GM19463 (cell line): ENCODE measurements around the gene AIFM2.

Experiments used
- ATAC-seq: cut with Tn5 transposase; IDR thresholded peaks from one replicate; pipeline ENCODE4 v1.9.1; 2021; ENCODE audit warnings: mild to moderate bottlenecking, moderate library complexity; ENCODE audit not compliant: unreplicated experiment

Gene AIFM2

DNA sequence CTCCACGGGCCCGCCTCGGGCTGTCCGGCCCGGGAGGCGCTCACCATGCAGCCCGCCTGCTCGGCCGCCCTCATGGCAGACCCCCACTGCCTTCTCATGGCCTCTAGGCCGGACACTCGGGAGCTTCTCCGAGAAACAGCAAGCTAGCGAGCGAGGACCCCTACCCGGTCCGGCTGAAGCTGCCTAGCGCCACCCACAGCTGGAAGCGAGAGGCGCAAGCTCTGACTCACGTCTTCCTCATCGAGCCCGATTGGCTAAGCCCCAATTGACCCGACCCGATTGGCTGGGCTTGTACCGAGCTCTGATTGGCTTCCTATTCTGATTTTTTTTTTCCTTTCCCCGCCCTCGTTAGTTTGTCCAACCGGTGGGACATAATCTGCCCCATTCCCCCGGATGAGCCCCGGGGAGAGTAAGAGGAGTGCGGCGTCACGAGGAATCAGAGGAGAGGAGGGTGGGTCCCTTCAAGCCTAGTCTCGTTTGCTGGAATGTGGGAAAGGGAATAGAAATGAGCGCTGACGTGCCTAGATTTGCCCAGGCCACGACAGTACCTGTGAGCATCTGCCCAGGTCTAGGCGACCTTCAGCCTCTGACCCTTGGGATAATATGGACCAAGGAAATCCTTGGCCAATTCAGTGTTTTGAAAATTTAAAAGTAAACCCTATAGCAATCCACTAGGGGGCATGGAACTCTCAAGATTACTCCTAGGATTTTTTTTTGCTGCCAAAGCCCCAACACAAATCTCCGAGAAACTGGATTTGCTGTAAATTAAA, 14.0 kb upstream of the AIFM2 start, which contains the start of gene TYSND1:
TSS of gene TYSND1 (minus strand) at position 212 of the 770 bp plus-strand sequence. CDS start at position 98, 114 bp downstream.
- peak; percentile 87 for ATAC-seq

- ATAC-seq, result peak; percentile 51
Observed at GRCh38 chr10:70145666-70146488, 13.3 kb upstream of the AIFM2 start.

- ATAC-seq, result peak; percentile 2
Observed at GRCh38 chr10:70145166-70145665, 12.6 kb upstream of the AIFM2 start.

DNA sequence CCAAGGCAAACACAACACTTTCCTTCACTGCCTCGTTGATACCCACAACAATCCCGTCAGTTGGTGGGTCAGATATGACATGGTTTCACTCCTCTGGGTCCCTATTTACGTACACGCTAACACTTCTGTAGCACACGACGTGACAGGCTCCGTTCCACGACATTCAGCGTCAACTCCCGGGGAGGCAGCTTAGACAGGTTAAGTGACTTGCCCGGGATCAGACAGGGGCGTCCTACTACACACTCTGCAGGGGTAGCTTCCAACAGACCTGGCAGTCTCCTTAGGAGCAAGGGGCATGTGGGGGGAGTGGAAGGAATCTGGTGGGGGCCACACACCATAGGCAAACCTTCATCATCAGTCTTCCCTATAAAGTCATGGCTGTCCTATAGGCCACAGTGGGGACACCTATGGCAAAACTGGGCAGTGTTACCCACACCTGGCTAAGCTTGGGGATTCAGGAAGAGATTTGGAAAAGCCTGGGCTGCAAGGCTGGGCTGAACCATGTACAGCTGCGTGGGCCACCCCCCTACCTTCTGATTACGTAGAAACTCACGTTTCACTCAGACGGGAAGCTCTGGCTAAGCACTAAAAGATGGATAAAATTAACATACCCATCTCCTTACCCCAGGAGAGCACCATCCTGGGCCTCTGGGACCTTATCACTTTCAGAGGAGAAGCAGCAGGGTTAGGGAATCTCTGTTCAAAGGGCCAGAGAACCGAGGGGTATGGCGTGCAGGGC, 11.9 kb upstream of the AIFM2 start:
- no peak for ATAC-seq

- ATAC-seq, result no peak
Observed at GRCh38 chr10:70142555-70142954, 9.9 kb upstream of the AIFM2 start.

DNA sequence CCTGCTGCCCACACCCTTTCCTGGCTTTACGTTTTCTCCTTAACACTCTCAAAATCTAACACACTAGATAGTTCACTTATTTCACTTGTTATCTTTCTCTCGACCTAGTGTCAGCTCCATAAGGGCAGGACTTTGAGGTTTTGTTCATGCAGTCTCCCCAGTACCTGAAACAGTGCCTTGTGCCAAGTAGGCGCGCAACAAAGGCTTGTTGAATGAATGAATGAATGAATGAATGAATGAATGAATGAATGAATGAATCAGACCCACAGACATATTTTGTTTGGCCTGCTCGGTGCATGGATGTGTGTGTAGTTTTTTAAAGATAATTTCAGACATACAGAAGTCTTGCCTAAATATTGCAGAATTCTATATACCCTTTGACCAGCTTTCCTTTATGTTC, 7.7 kb upstream of the AIFM2 start:
- ATAC-seq, result no peak

- ATAC-seq, result no peak
Observed at GRCh38 chr10:70139997-70140250, 7.3 kb upstream of the AIFM2 start.

GRCh38 chr10:70139151-70139996, 6.7 kb upstream of the AIFM2 start:
- no peak for ATAC-seq

DNA sequence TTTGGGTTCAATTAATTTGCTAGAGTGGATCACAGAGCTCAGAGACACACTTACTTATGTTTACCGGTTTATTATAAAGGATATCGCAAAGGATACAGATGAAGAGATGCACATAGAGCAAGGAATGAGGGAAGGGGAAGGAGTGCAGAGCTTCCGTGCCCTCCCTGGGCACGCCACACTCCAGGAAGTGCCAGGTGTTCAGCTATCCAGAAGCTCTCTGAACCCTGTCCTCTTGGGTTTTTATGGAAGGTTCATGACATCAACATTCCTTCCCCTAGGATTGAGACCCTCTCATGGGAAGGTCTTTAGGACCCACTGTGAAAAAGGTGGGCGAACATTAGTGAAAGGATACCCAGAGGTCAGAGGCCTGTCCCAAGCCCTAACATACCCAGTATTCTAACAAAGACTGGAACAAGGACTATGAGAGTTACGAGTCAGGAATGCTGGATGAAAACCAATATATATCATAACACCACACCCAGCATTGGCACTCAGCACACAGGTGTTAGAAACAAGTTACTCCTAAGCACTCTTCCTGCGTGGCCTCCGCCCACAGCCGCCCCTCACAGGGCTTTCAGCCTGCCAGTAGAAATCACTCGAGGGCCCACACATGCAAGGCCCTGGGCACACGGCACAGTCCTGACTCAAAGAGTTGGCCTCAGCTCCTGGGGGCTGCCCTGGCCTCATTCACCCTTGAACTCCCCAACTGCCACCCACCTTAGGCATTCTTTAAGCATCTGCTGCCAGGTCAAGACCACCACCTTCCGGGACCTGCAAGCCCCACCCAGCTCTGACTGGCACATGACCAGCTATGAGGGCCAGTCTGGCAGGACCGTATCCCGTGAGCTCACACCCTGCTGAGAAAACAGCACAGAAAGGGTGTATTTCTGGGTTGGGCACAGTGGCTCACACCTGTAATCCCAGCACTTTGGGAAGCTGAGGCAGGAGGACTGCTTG, 5.6 kb upstream of the AIFM2 start:
- ATAC-seq, result no peak

GRCh38 chr10:70137135-70137534, 4.5 kb upstream of the AIFM2 start:
- no peak for ATAC-seq

GRCh38 chr10:70135684-70136083, 3.1 kb upstream of the AIFM2 start:
- no peak for ATAC-seq

DNA sequence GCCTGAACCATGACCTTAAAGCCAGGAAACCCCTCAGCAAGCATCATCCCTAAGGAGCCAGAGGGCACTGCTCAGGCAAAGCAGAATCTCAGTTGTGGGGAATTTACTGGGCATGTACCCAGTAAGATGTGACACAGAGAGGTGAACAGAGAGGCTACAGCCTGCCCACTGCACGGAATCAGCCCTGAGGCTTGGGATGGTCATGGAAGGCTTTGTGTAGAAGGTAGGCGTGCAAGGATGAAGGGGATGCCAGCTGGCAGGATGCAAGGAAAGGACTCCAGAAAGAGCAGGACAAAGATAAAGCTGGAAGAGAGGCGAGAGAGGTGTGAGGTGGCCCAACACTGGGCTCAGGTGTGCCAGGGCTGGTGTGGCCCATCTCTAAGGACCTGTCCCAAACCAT, 2.4 kb upstream of the AIFM2 start:
- no peak for ATAC-seq

DNA sequence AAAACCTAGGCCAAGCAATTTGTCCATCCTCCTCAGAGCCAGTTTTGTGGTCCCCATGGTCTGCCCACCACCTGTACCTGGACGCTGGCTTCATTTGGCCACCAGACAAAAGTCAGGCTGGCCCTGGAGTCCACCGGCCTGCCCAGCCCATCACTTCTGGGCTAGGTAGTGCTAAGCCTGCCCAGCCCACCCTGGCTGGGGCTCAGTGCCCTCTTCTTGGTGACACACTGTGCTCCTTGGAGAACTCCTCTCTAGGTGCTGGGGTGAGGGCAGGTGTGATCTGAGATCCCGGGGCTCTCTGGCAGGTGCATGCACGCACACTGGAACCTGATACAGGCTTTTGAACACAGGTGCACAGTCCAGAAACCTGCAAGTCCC, 1.1 kb downstream of the AIFM2 start:
- ATAC-seq, result no peak

DNA sequence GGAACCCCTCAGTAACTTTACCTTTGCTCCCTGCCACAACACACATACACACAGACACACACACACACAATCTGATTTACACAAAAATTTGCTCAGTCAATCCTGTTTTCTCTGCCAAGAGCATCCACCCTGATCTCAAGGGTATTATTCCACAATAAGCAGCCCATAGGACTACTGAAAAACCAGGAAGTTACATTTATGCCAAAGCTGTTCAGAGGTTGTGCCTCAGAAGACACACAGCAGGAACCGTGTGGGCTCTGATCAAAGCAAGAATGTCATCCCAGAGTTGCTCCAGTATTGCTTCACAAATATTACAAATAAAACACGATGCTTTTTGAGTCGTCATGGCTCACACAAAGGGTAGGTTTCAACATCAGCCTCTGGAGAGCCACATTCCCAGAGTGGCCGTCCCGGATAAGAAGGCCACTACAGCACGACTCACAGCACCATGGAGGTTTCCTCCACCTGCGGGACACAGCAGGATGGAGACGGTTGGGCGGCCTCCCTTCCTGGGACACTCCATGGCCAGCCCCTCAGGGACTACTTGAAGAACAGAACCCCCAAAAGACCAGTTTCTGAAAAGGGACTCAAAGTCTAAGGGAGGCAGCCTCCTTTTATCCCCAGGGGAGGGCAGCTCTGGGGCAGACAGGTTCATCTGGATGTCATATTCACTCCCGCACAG, 1.6 kb downstream of the AIFM2 start:
- no peak for ATAC-seq

GRCh38 chr10:70126700-70127395, 5.8 kb downstream of the AIFM2 start:
- ATAC-seq, result no peak

DNA sequence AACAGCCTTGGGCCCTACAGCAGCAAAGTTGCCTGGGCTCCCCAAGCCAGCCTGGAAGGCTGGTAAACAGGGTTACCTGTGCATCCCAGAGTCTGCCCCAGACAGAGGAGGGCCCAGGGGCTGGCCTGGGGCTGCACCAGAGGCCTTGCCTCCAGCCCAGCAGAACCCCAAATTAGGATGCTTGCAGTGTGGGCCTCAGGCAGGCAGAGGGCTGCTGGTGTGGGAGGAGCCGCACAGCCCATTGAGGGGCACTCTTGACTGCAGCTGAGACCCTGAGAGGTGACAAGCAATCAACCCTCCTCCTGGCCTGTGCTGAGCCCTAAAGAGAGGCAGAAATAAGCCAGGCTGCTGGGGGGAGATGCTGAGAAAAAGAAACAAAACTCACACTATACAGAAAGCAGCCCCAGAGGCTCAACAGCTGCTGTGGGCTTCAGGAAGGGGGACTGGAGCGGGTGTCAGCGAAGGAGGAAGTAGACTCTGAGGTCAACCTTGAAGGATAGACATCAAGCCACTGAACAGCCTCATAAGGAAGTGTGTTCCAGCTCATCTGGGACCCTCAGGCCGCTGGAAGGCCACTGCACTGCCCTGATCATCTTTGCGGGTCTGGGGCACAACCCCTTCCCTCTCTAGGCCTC, 6.6 kb downstream of the AIFM2 start:
- no peak for ATAC-seq

DNA sequence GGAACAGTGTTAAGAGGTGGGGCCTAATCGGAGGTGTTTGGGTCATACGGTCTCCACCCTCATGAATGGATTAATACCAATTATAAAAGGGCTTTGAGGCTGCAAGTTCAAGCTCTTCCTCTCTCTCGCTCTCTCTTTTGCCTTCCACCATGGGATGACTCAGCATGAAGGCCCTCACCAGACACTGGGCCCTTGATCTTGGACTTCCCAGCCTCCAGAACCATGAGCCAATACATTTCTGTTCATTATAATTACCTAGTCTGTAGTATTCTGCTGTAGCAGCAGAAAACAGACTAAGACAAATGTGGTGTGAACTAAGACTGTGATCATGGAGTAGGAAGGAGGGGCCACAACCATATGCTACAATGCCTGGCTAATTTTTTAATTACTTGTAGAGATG, 7.7 kb downstream of the AIFM2 start:
- ATAC-seq, result no peak

DNA sequence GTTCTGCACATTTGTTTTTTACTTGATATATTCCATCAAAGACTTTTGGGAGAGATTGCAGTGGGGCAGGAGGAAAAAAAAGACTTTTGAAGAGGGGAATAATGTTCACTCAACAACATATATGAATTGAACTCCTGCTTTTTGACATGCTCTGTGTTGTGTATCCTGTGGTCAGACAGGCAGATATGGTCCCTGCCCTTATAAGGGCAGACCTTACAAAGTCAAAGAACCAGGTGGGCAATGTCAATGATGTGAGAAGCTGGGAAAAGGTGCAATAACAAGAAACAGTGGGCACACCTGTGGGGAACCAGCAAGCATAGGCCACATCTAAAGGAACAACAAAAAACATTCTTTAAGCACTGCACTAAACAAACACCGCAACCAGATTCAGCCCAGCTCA, 8.2 kb downstream of the AIFM2 start:
- ATAC-seq, result no peak
